ENCODE measurements around the gene RPL13.

- TF ChIP-seq CTCF (IDR thresholded peaks at IDR 0.05; ENCODE audit: low read depth, low read length, poor library complexity, severe bottlenecking): no peak
- no peak for TF ChIP-seq EZH2phosphoT487 (IDR thresholded peaks at IDR 0.05; ENCODE audit: borderline replicate concordance, low read length)
These were observed 28.5 kb upstream of the RPL13 start for GRCh38 chr16:89531821-89532526.
